D721Med (cell line): ENCODE results near the gene ANGPT4.
"Not testable (repeated sequence)": the region's sequence is repeated elsewhere in the genome, so short reads cannot be mapped to it uniquely, and the experiment has no call there.

ENCODE experiments used
- DNase-seq: peaks from one replicate; pipeline ENCODE4 v3.0.0; 2011; ENCODE audit warnings: low spot score; ENCODE audit not compliant: insufficient read length
- FAIRE-seq: peaks from 2 replicates; lab custom pipeline; 2011; peaks lifted over from hg19 to GRCh38; lab: Jason Lieb, UNC
- TF ChIP-seq, protein P1 (sequence below): IDR thresholded peaks from 2 replicates; pipeline ENCODE4 v1.5.1; 2012; ENCODE audit warnings: mild to moderate bottlenecking, control low read depth; ENCODE audit not compliant: insufficient read depth; ENCODE audit errors: missing control alignments

Gene ANGPT4

DNA sequence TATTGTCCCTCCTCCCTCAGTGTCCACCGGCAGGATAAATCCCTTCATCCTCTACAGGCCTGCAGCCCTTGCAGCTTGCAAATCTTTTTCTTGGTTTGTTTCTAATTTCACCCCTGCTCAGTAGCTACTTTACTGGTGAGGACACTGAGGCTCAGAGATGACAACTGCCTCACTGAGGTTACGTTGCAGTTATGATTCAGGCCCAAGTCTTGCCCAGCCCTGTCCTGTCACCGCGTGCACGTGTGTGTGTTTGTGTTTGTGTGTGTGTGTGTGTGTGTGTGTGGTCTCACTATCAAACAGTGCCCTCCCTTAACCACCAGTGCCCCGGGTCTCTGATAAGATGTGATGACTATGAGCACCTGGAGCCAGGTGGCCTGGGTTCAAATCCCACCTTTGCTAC is 61.5 kb downstream of the ANGPT4 start:
- TF ChIP-seq, protein P1, sequence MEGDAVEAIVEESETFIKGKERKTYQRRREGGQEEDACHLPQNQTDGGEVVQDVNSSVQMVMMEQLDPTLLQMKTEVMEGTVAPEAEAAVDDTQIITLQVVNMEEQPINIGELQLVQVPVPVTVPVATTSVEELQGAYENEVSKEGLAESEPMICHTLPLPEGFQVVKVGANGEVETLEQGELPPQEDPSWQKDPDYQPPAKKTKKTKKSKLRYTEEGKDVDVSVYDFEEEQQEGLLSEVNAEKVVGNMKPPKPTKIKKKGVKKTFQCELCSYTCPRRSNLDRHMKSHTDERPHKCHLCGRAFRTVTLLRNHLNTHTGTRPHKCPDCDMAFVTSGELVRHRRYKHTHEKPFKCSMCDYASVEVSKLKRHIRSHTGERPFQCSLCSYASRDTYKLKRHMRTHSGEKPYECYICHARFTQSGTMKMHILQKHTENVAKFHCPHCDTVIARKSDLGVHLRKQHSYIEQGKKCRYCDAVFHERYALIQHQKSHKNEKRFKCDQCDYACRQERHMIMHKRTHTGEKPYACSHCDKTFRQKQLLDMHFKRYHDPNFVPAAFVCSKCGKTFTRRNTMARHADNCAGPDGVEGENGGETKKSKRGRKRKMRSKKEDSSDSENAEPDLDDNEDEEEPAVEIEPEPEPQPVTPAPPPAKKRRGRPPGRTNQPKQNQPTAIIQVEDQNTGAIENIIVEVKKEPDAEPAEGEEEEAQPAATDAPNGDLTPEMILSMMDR: no peak
- DNase-seq (no peak), FAIRE-seq (no peak)

DNA sequence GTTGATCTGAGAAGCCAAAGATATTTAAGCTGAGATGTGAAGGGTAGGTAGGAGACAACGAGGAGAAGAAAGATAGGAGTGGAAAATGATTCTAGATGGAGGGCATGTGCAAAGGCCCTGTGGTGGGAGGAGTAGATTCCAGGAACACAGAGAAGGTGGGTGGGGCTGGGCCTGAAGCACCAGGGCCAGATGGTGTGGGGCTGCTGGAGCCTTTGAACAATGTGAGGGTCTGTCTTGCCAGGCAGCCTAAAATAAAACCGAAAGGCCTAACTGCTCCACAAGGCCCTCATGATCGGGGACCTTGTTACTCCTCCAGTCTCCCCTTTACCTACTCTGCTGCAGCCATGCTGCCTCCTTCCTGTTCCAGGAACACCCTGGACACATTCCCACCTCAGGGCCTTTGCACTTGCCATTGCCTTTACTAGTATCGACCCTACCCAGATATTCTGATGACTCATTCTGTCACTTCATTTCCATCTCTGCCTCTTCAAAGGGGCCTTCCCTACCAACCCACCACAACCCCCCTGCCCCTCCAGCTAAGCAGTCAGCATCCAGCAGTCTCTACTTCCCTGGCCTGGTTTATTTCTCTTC is 62.6 kb downstream of the ANGPT4 start:
- no peak for FAIRE-seq
- DNase-seq: no peak
- TF ChIP-seq, protein P1: no peak

DNA sequence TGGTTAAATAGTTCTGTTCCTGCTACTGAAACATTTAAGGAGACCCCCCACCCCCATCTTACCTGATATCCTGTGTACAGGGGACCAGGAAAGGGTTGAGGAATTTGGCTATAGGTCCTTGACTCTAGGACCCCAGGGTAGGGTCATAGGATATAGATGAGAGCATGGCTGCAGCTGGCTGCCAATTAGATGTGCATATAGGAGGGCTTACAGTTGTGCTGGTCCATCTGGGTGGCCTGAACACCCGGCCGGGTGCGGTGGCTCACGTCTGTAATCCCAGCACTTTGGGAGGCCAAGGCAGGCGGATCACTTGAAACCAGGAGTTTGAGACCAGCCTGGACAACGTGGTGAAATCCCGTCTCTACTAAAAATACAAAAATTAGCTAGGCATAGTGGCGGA is 67.4 kb downstream of the ANGPT4 start:
- not testable (repeated sequence) for FAIRE-seq, DNase-seq

GRCh38 chr20:848193-848592 is 67.9 kb downstream of the ANGPT4 start:
- FAIRE-seq (no peak), DNase-seq (no peak)
- TF ChIP-seq, protein P1: no peak

- TF ChIP-seq, protein P1: no peak
- DNase-seq: no peak
- no peak for FAIRE-seq
Measured at GRCh38 chr20:846894-847278, 69.2 kb downstream of the ANGPT4 start.

DNA sequence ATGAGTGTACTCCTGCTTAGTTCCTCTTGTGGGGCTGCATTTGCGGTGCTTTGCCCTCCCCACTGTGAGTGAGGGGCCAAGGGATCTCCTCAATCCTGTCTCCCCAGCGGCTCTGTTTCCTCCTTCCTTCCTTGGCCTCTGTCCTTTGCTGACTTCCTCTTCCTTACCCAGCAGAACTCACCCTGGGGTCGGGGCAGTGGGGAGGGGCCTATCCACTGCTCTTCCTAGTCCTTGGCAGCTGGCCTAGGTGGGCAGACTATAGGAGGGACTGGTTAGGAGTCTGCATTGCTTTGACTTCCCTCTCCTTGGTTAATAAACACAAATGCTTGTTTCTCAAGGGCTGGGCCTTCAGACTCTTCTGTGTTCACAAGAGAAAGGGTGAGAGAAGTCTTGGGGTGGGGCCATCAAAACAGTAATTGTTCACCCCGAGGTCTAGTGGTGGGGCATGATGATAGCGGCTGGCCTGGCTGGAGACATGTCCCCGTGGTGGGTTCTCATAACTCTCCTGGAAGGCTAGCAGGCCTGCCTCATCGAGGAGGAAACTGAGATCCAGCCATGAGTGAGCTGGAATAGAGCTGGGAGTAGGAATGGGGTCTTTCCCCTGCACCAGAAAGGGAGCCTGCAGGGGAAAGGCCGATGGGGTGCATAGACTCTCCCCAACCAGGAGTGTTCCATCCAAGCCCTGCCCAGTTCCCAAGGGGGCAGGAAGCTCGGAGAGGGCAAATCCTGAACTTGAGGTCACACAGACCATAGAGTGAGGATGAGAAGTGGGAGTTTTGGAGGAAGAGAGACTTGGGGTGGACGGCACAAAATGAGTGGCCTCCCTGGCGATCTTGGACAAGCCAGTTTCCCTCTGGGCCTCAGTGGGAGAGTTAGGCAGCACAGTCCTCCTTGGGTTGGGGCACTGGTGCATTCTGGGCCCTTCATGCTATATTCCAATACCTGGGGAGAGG is 69.9 kb downstream of the ANGPT4 start:
- DNase-seq (no peak), FAIRE-seq (no peak)
- TF ChIP-seq, protein P1: no peak

- no peak for FAIRE-seq
- no peak for DNase-seq
- TF ChIP-seq, protein P1: no peak
Measured at GRCh38 chr20:845226-845868, 70.8 kb downstream of the ANGPT4 start.
